WTC11 (cell line): ENCODE measurements around the gene ARMC7. TPM values are rescaled to one million over a fixed set of nuclear protein-coding genes. Genes with fewer than 3 reads are reported as not detected.

Experiments
- ATAC-seq: fragments of 200-7000 bp; cut with Tn5 transposase; 2 replicates; pipeline ENCODE4 v1.10.0; 2021; ENCODE audit warnings: mild to moderate bottlenecking, moderate library complexity
- CTCF ChIA-PET: fragments of 300-600 bp; sonication (Branson Sonifier 250); formaldehyde crosslinking; loops from one replicate; lab custom pipeline; 2021; ENCODE audit warnings: antibody characterized with exemption; lab: Charles Lee
- POLR2A ChIA-PET: fragments of 350-600 bp; sonication (Branson Sonifier 250); formaldehyde crosslinking; loops from one replicate; lab custom pipeline; 2021; ENCODE audit warnings: antibody characterized with exemption; lab: Charles Lee
- DNase-seq: peaks from one replicate; pipeline ENCODE4 v3.0.0; 2021; ENCODE audit warnings: low spot score
- H3K27ac Mint-ChIP-seq: 2 replicates; pipeline ENCODE4 v1.8.0; 2021; ENCODE audit warnings: mixed read lengths
- H3K27me3 Mint-ChIP-seq: 2 replicates; pipeline ENCODE4 v1.8.0; 2021; ENCODE audit warnings: low read depth, mild to moderate bottlenecking, moderate library complexity, mixed read lengths
- H3K36me3 Mint-ChIP-seq: 2 replicates; pipeline ENCODE4 v1.8.0; 2021; ENCODE audit warnings: mixed read lengths
- H3K4me1 Mint-ChIP-seq: 2 replicates; pipeline ENCODE4 v1.8.0; 2022; ENCODE audit warnings: mixed read lengths
- H3K4me3 Mint-ChIP-seq: 2 replicates; pipeline ENCODE4 v1.8.0; 2021; ENCODE audit warnings: mild to moderate bottlenecking, moderate library complexity, mixed read lengths
- H3K9me3 Mint-ChIP-seq: 2 replicates; pipeline ENCODE4 v1.8.0; 2021; ENCODE audit warnings: mixed read lengths
- ARID4B ChIP-seq: sonication (generic); formaldehyde crosslinking; IDR thresholded peaks from 2 replicates; pipeline ENCODE4 v1.8.0; 2023; ENCODE audit warnings: missing genetic modification reagents, mild to moderate bottlenecking, borderline replicate concordance
- ATF1 ChIP-seq: sonication (generic); formaldehyde crosslinking; IDR thresholded peaks from 2 replicates; pipeline ENCODE4 v1.8.1; 2023; ENCODE audit warnings: mild to moderate bottlenecking, moderate library complexity, missing genetic modification reagents
- ATF2 ChIP-seq: sonication (generic); formaldehyde crosslinking; IDR thresholded peaks from 2 replicates; pipeline ENCODE4 v1.8.1; 2022; ENCODE audit warnings: low read depth, missing genetic modification reagents, borderline replicate concordance
- CREB1 ChIP-seq: sonication (generic); formaldehyde crosslinking; IDR thresholded peaks from 2 replicates; pipeline ENCODE4 v1.8.0; 2023; ENCODE audit warnings: mild to moderate bottlenecking, missing genetic modification reagents
- CTCF ChIP-seq: fragments of 200-600 bp; IDR thresholded peaks from 2 replicates; pipeline ENCODE4 v1.8.0; 2022; ENCODE audit warnings: antibody characterized with exemption
- ESRRA ChIP-seq: sonication (generic); formaldehyde crosslinking; IDR thresholded peaks from 2 replicates; pipeline ENCODE4 v1.8.1; 2022; ENCODE audit warnings: mild to moderate bottlenecking, missing genetic modification reagents, borderline replicate concordance
- FOXP1 ChIP-seq: sonication (generic); formaldehyde crosslinking; IDR thresholded peaks from 2 replicates; pipeline ENCODE4 v1.8.0; 2022; ENCODE audit warnings: missing genetic modification reagents, mild to moderate bottlenecking, moderate library complexity, borderline replicate concordance
- GABPB1 ChIP-seq: sonication (generic); formaldehyde crosslinking; IDR thresholded peaks from 2 replicates; pipeline ENCODE4 v1.8.1; 2023; ENCODE audit warnings: mild to moderate bottlenecking, missing genetic modification reagents
- NR1H2 ChIP-seq: sonication (generic); formaldehyde crosslinking; IDR thresholded peaks from 2 replicates; pipeline ENCODE4 v1.9.0; 2021; ENCODE audit warnings: mild to moderate bottlenecking, moderate library complexity, missing genetic modification reagents
- PREB ChIP-seq: sonication (generic); formaldehyde crosslinking; IDR thresholded peaks from 2 replicates; pipeline ENCODE4 v1.8.1; 2022; ENCODE audit warnings: mild to moderate bottlenecking, missing genetic modification reagents, moderate library complexity, borderline replicate concordance
- PRRX2 ChIP-seq: fragments of 250-450 bp; sonication (Bioruptor Pico); IDR thresholded peaks from 2 replicates; pipeline ENCODE4 v1.8.0; 2021; ENCODE audit warnings: mild to moderate bottlenecking
- RORB ChIP-seq: fragments of 250-450 bp; sonication (Bioruptor Pico); IDR thresholded peaks from 2 replicates; pipeline ENCODE4 v1.9.0; 2021; ENCODE audit warnings: mild to moderate bottlenecking
- SMAD3 ChIP-seq: sonication (generic); formaldehyde crosslinking; IDR thresholded peaks from 2 replicates; pipeline ENCODE4 v1.8.0; 2022; ENCODE audit warnings: missing genetic modification reagents, mild to moderate bottlenecking, borderline replicate concordance
- TEAD1 ChIP-seq: sonication (generic); formaldehyde crosslinking; IDR thresholded peaks from 2 replicates; pipeline ENCODE4 v1.8.0; 2022; ENCODE audit warnings: mild to moderate bottlenecking, missing genetic modification reagents
- ZNF138 ChIP-seq: sonication (generic); formaldehyde crosslinking; conservative IDR thresholded peaks from 2 replicates; pipeline ENCODE4 v1.8.1; 2022; ENCODE audit warnings: mild to moderate bottlenecking, moderate library complexity, missing genetic modification reagents
- ZNF219 ChIP-seq: sonication (generic); formaldehyde crosslinking; IDR thresholded peaks from 2 replicates; pipeline ENCODE4 v1.8.0; 2023; ENCODE audit warnings: missing genetic modification reagents, mild to moderate bottlenecking, borderline replicate concordance
- ZNF416 ChIP-seq: fragments of 250-450 bp; sonication (Bioruptor Pico); IDR thresholded peaks from 2 replicates; pipeline ENCODE4 v1.9.0; 2021; ENCODE audit warnings: mild to moderate bottlenecking, inconsistent platforms
- total RNA-seq: library from RNA; stranded (reverse); gene quantifications from 3 replicates; pipeline ENCODE4 v1.2.3, GENCODE V29; 2021
- TF ChIP-seq, protein P1 (sequence below): sonication (generic); formaldehyde crosslinking; IDR thresholded peaks from 2 replicates; pipeline ENCODE4 v1.8.1; 2022; ENCODE audit warnings: mild to moderate bottlenecking, moderate library complexity, missing genetic modification reagents
- TF ChIP-seq, protein P2 (sequence below): fragments of 250-450 bp; sonication (Bioruptor Pico); IDR thresholded peaks from 2 replicates; pipeline ENCODE4 v1.9.0; 2021; ENCODE audit warnings: mild to moderate bottlenecking, borderline replicate concordance
- TF ChIP-seq, protein P3 (sequence below): sonication (generic); formaldehyde crosslinking; IDR thresholded peaks from 2 replicates; pipeline ENCODE4 v1.8.1; 2022; ENCODE audit warnings: low read depth, mild to moderate bottlenecking, moderate library complexity, missing genetic modification reagents, borderline replicate concordance

Gene ARMC7
- total RNA-seq, 1 experiment from 2014 or later = 13.2 TPM

GRCh38 chr17:75065562-75066151 is 44.1 kb upstream of the ARMC7 start:
- DNase-seq = no peak
- no peak for ATAC-seq
- peak overlapping the region; percentile 72 for H3K27ac Mint-ChIP-seq
- H3K4me3 Mint-ChIP-seq = no peak overlapping the region
- no peaks in the 10 kb centered on the region for H3K27me3 Mint-ChIP-seq
- H3K4me1 Mint-ChIP-seq = no peaks in the 10 kb centered on the region
- ChIA-PET POLR2A (no interaction called here), CTCF (interaction anchor here (1.0 to 3.3 kb wide), 3 partner anchors 11 to 23 kb away, joined by 4 to 18 read pairs (median 5); partner anchors contain the start of gene SLC16A5)
- H3K9me3 Mint-ChIP-seq = no peaks in the 10 kb centered on the region
- no peak for TF ChIP-seq ESRRA
- no peak for TF ChIP-seq NR1H2 (CRISPR knock-in tag)
- no peak for TF ChIP-seq RORB
- no peak for TF ChIP-seq CREB1 (CRISPR knock-in tag)
- TF ChIP-seq ATF1 = no peak
- TF ChIP-seq GABPB1 = no peak
- no peak for TF ChIP-seq FOXP1
- TF ChIP-seq, protein P1, sequence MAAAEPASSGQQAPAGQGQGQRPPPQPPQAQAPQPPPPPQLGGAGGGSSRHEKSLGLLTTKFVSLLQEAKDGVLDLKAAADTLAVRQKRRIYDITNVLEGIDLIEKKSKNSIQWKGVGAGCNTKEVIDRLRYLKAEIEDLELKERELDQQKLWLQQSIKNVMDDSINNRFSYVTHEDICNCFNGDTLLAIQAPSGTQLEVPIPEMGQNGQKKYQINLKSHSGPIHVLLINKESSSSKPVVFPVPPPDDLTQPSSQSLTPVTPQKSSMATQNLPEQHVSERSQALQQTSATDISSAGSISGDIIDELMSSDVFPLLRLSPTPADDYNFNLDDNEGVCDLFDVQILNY (CRISPR knock-in tag) = no peak
- TF ChIP-seq ZNF219 = no peak
- no peak for TF ChIP-seq PRRX2 (CRISPR knock-in tag)
- TF ChIP-seq PREB (CRISPR knock-in tag) = no peak
- no peak for TF ChIP-seq SMAD3 (CRISPR knock-in tag)
- TF ChIP-seq, protein P2, sequence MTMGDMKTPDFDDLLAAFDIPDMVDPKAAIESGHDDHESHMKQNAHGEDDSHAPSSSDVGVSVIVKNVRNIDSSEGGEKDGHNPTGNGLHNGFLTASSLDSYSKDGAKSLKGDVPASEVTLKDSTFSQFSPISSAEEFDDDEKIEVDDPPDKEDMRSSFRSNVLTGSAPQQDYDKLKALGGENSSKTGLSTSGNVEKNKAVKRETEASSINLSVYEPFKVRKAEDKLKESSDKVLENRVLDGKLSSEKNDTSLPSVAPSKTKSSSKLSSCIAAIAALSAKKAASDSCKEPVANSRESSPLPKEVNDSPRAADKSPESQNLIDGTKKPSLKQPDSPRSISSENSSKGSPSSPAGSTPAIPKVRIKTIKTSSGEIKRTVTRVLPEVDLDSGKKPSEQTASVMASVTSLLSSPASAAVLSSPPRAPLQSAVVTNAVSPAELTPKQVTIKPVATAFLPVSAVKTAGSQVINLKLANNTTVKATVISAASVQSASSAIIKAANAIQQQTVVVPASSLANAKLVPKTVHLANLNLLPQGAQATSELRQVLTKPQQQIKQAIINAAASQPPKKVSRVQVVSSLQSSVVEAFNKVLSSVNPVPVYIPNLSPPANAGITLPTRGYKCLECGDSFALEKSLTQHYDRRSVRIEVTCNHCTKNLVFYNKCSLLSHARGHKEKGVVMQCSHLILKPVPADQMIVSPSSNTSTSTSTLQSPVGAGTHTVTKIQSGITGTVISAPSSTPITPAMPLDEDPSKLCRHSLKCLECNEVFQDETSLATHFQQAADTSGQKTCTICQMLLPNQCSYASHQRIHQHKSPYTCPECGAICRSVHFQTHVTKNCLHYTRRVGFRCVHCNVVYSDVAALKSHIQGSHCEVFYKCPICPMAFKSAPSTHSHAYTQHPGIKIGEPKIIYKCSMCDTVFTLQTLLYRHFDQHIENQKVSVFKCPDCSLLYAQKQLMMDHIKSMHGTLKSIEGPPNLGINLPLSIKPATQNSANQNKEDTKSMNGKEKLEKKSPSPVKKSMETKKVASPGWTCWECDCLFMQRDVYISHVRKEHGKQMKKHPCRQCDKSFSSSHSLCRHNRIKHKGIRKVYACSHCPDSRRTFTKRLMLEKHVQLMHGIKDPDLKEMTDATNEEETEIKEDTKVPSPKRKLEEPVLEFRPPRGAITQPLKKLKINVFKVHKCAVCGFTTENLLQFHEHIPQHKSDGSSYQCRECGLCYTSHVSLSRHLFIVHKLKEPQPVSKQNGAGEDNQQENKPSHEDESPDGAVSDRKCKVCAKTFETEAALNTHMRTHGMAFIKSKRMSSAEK (CRISPR knock-in tag) = no peak
- no peak for TF ChIP-seq TEAD1
- no peak for TF ChIP-seq ARID4B (CRISPR knock-in tag)
- TF ChIP-seq CTCF = no peak
- TF ChIP-seq, protein P3, sequence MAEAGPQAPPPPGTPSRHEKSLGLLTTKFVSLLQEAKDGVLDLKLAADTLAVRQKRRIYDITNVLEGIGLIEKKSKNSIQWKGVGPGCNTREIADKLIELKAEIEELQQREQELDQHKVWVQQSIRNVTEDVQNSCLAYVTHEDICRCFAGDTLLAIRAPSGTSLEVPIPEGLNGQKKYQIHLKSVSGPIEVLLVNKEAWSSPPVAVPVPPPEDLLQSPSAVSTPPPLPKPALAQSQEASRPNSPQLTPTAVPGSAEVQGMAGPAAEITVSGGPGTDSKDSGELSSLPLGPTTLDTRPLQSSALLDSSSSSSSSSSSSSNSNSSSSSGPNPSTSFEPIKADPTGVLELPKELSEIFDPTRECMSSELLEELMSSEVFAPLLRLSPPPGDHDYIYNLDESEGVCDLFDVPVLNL (CRISPR knock-in tag) = no peak
- no peak for TF ChIP-seq ZNF138 (CRISPR knock-in tag)
- TF ChIP-seq ZNF416 (CRISPR knock-in tag) = no peak
- TF ChIP-seq ATF2 (CRISPR knock-in tag) = no peak
- H3K36me3 Mint-ChIP-seq = peaks cover 42% of the 10 kb centered on the region
